ENCODE data around the gene PACRG.
"Not testable (repeated sequence)": the region's sequence is repeated elsewhere in the genome, so short reads cannot be mapped to it uniquely, and the experiment has no call there.

The PACRG gene

GRCh38 chr6:162965366-162965765, 237.6 kb downstream of the PACRG start:
- Mint-ChIP-seq H3K36me3 (ENCODE audit: low read depth) (no peaks in the 10 kb centered on the region), H3K4me1 (ENCODE audit: low read depth) (no peaks in the 10 kb centered on the region), H3K4me3 (no peak overlapping the region), H3K27me3 (ENCODE audit: low read depth) (no peaks in the 10 kb centered on the region), H3K27ac (no peak overlapping the region), H3K9me3 (peaks cover 16% of the 10 kb centered on the region)
- DNase-seq (ENCODE audit: low spot score) = no peak

- H3K4me1 Mint-ChIP-seq (ENCODE audit: low read depth) = no peaks in the 10 kb centered on the region
- no peak overlapping the region for H3K27ac Mint-ChIP-seq
- no peaks in the 10 kb centered on the region for H3K27me3 Mint-ChIP-seq (ENCODE audit: low read depth)
- H3K4me3 Mint-ChIP-seq = no peak overlapping the region
- no peak for DNase-seq (ENCODE audit: low spot score)
- peaks cover 33% of the 10 kb centered on the region for H3K9me3 Mint-ChIP-seq
- no peaks in the 10 kb centered on the region for H3K36me3 Mint-ChIP-seq (ENCODE audit: low read depth)
These were observed 242.5 kb downstream of the PACRG start for GRCh38 chr6:162970246-162970645.

- Mint-ChIP-seq H3K27ac (no peak overlapping the region), H3K9me3 (peaks cover 37% of the 10 kb centered on the region), H3K4me3 (no peak overlapping the region), H3K27me3 (ENCODE audit: low read depth) (no peaks in the 10 kb centered on the region), H3K4me1 (ENCODE audit: low read depth) (no peaks in the 10 kb centered on the region), H3K36me3 (ENCODE audit: low read depth) (no peaks in the 10 kb centered on the region)
- DNase-seq (ENCODE audit: low spot score) = no peak
These were observed 243.6 kb downstream of the PACRG start for GRCh38 chr6:162971356-162971755.

- H3K9me3 Mint-ChIP-seq = peaks cover 33% of the 10 kb centered on the region
- no peaks in the 10 kb centered on the region for H3K36me3 Mint-ChIP-seq (ENCODE audit: low read depth)
- H3K4me3 Mint-ChIP-seq = no peak overlapping the region
- DNase-seq (ENCODE audit: low spot score) = no peak
- H3K4me1 Mint-ChIP-seq (ENCODE audit: low read depth) = no peaks in the 10 kb centered on the region
- H3K27me3 Mint-ChIP-seq (ENCODE audit: low read depth) = no peaks in the 10 kb centered on the region
- no peak overlapping the region for H3K27ac Mint-ChIP-seq
These were observed 245.5 kb downstream of the PACRG start for GRCh38 chr6:162973151-162973872.

- H3K9me3 Mint-ChIP-seq = peaks cover 32% of the 10 kb centered on the region
- H3K27me3 Mint-ChIP-seq (ENCODE audit: low read depth) = no peaks in the 10 kb centered on the region
- H3K27ac Mint-ChIP-seq = no peak overlapping the region
- H3K36me3 Mint-ChIP-seq (ENCODE audit: low read depth) = no peaks in the 10 kb centered on the region
- H3K4me1 Mint-ChIP-seq (ENCODE audit: low read depth) = no peaks in the 10 kb centered on the region
- H3K4me3 Mint-ChIP-seq = no peak overlapping the region
- no peak for DNase-seq (ENCODE audit: low spot score)
These were observed 246.2 kb downstream of the PACRG start for GRCh38 chr6:162973980-162974379.

- H3K27me3 Mint-ChIP-seq (ENCODE audit: low read depth) = no peaks in the 10 kb centered on the region
- no peaks in the 10 kb centered on the region for H3K4me1 Mint-ChIP-seq (ENCODE audit: low read depth)
- no peak overlapping the region for H3K27ac Mint-ChIP-seq
- DNase-seq (ENCODE audit: low spot score) = no peak
- H3K4me3 Mint-ChIP-seq = no peak overlapping the region
- peaks cover 25% of the 10 kb centered on the region for H3K9me3 Mint-ChIP-seq
- no peaks in the 10 kb centered on the region for H3K36me3 Mint-ChIP-seq (ENCODE audit: low read depth)
These were observed 246.9 kb downstream of the PACRG start for GRCh38 chr6:162974685-162975084.

- no peak overlapping the region for H3K4me3 Mint-ChIP-seq
- H3K27me3 Mint-ChIP-seq (ENCODE audit: low read depth) = no peaks in the 10 kb centered on the region
- no peaks in the 10 kb centered on the region for H3K36me3 Mint-ChIP-seq (ENCODE audit: low read depth)
- no peaks in the 10 kb centered on the region for H3K4me1 Mint-ChIP-seq (ENCODE audit: low read depth)
- peaks cover 18% of the 10 kb centered on the region for H3K9me3 Mint-ChIP-seq
- H3K27ac Mint-ChIP-seq = no peak overlapping the region
- DNase-seq (ENCODE audit: low spot score) = no peak
These were observed 248.4 kb downstream of the PACRG start for GRCh38 chr6:162976141-162976540.

GRCh38 chr6:162983234-162983633, 255.5 kb downstream of the PACRG start:
- H3K9me3 Mint-ChIP-seq = peaks cover 52% of the 10 kb centered on the region
- not testable (repeated sequence) for H3K27ac Mint-ChIP-seq; H3K4me1 Mint-ChIP-seq (ENCODE audit: low read depth); H3K27me3 Mint-ChIP-seq (ENCODE audit: low read depth); DNase-seq (ENCODE audit: low spot score); H3K4me3 Mint-ChIP-seq; H3K36me3 Mint-ChIP-seq (ENCODE audit: low read depth)

GRCh38 chr6:162998777-162999176, 271.0 kb downstream of the PACRG start:
- Mint-ChIP-seq H3K27me3 (ENCODE audit: low read depth) (no peaks in the 10 kb centered on the region), H3K36me3 (ENCODE audit: low read depth) (no peaks in the 10 kb centered on the region), H3K4me1 (ENCODE audit: low read depth) (peaks cover 3% of the 10 kb centered on the region), H3K27ac (no peak overlapping the region), H3K4me3 (no peak overlapping the region), H3K9me3 (peaks cover 8% of the 10 kb centered on the region)
- DNase-seq (ENCODE audit: low spot score) = no peak

- H3K27ac Mint-ChIP-seq = no peak overlapping the region
- H3K36me3 Mint-ChIP-seq (ENCODE audit: low read depth) = no peaks in the 10 kb centered on the region
- no peaks in the 10 kb centered on the region for H3K27me3 Mint-ChIP-seq (ENCODE audit: low read depth)
- peaks cover 8% of the 10 kb centered on the region for H3K9me3 Mint-ChIP-seq
- no peak overlapping the region for H3K4me3 Mint-ChIP-seq
- no peak for DNase-seq (ENCODE audit: low spot score)
- peaks cover 3% of the 10 kb centered on the region for H3K4me1 Mint-ChIP-seq (ENCODE audit: low read depth)
These were observed 272.0 kb downstream of the PACRG start for GRCh38 chr6:162999575-163000285.

- no peak overlapping the region for H3K4me3 Mint-ChIP-seq
- no peak for DNase-seq (ENCODE audit: low spot score)
- H3K27me3 Mint-ChIP-seq (ENCODE audit: low read depth) = no peaks in the 10 kb centered on the region
- peaks cover 11% of the 10 kb centered on the region for H3K9me3 Mint-ChIP-seq
- no peaks in the 10 kb centered on the region for H3K36me3 Mint-ChIP-seq (ENCODE audit: low read depth)
- H3K4me1 Mint-ChIP-seq (ENCODE audit: low read depth) = peaks cover 3% of the 10 kb centered on the region
- H3K27ac Mint-ChIP-seq = no peak overlapping the region
These were observed 273.6 kb downstream of the PACRG start for GRCh38 chr6:163001330-163001729.

GRCh38 chr6:163008186-163008585, 280.4 kb downstream of the PACRG start:
- H3K36me3 Mint-ChIP-seq (ENCODE audit: low read depth) = no peaks in the 10 kb centered on the region
- H3K27me3 Mint-ChIP-seq (ENCODE audit: low read depth) = no peaks in the 10 kb centered on the region
- DNase-seq (ENCODE audit: low spot score) = no peak
- no peaks in the 10 kb centered on the region for H3K4me1 Mint-ChIP-seq (ENCODE audit: low read depth)
- no peak overlapping the region for H3K4me3 Mint-ChIP-seq
- H3K27ac Mint-ChIP-seq = no peak overlapping the region
- H3K9me3 Mint-ChIP-seq = peaks cover 3% of the 10 kb centered on the region

- H3K4me3 Mint-ChIP-seq = no peak overlapping the region
- no peak for DNase-seq (ENCODE audit: low spot score)
- H3K9me3 Mint-ChIP-seq = peaks cover 3% of the 10 kb centered on the region
- no peaks in the 10 kb centered on the region for H3K4me1 Mint-ChIP-seq (ENCODE audit: low read depth)
- H3K27ac Mint-ChIP-seq = no peak overlapping the region
- no peaks in the 10 kb centered on the region for H3K36me3 Mint-ChIP-seq (ENCODE audit: low read depth)
- no peaks in the 10 kb centered on the region for H3K27me3 Mint-ChIP-seq (ENCODE audit: low read depth)
These were observed 280.9 kb downstream of the PACRG start for GRCh38 chr6:163008626-163009025.

- Mint-ChIP-seq H3K36me3 (ENCODE audit: low read depth) (no peaks in the 10 kb centered on the region), H3K9me3 (peaks cover 3% of the 10 kb centered on the region), H3K27ac (no peak overlapping the region), H3K4me3 (no peak overlapping the region), H3K27me3 (ENCODE audit: low read depth) (no peaks in the 10 kb centered on the region), H3K4me1 (ENCODE audit: low read depth) (no peaks in the 10 kb centered on the region)
- DNase-seq (ENCODE audit: low spot score) = no peak
These were observed 282.4 kb downstream of the PACRG start for GRCh38 chr6:163010145-163010544.

All from T-helper 2 cell treated with Interferon-gamma antibody and Interleukin-4, amounts not matched to agents 5 μg/mL and 100 μg/mL, for 36 hours (primary cell).